GM23248 (cell line): ENCODE results near the gene PCDHAC2. TPM values are rescaled to one million over a fixed set of nuclear protein-coding genes. Genes with fewer than 3 reads are reported as not detected.

Experiments used
- DNase-seq: peaks from one replicate; pipeline ENCODE4 v3.0.0-alpha.2; 2015
- H2AFZ ChIP-seq: fragments of 200-600 bp; sonication (generic); 2 replicates; pipeline ENCODE4 v1.6.1; 2016; ENCODE audit warnings: antibody characterized with exemption
- H3F3A ChIP-seq: fragments of 200-600 bp; sonication (generic); 2 replicates; pipeline ENCODE4 v1.6.1; 2016; ENCODE audit warnings: mild to moderate bottlenecking, antibody characterized with exemption, mixed run types; ENCODE audit not compliant: insufficient read depth
- H3K27ac ChIP-seq: fragments of 200-600 bp; sonication (generic); 2 replicates; pipeline ENCODE4 v1.5.1; 2016; ENCODE audit warnings: mild to moderate bottlenecking
- H3K27me3 ChIP-seq: fragments of 200-600 bp; sonication (generic); replicated peaks from 2 replicates; pipeline ENCODE4 v1.6.1; 2016; ENCODE audit warnings: mild to moderate bottlenecking; ENCODE audit not compliant: insufficient read depth
- H3K36me3 ChIP-seq: fragments of 200-600 bp; sonication (generic); 2 replicates; pipeline ENCODE4 v1.6.1; 2016; ENCODE audit warnings: low read depth, mild to moderate bottlenecking
- H3K4me1 ChIP-seq: fragments of 200-600 bp; sonication (generic); 2 replicates; pipeline ENCODE4 v1.6.1; 2016; ENCODE audit warnings: mild to moderate bottlenecking; ENCODE audit not compliant: insufficient read depth
- H3K4me2 ChIP-seq: fragments of 200-600 bp; sonication (generic); one replicate; pipeline ENCODE4 v1.6.1; 2016; ENCODE audit warnings: mild to moderate bottlenecking; ENCODE audit not compliant: unreplicated experiment
- H3K4me3 ChIP-seq: fragments of 200-600 bp; sonication (generic); 2 replicates; pipeline ENCODE4 v1.5.1; 2016; ENCODE audit warnings: mild to moderate bottlenecking
- H3K79me2 ChIP-seq: fragments of 200-600 bp; sonication (generic); 2 replicates; pipeline ENCODE4 v1.6.1; 2016; ENCODE audit warnings: mild to moderate bottlenecking; ENCODE audit not compliant: insufficient read depth
- H3K9ac ChIP-seq: fragments of 200-600 bp; sonication (generic); 2 replicates; pipeline ENCODE4 v1.6.1; 2016; ENCODE audit warnings: mild to moderate bottlenecking
- H3K9me2 ChIP-seq: fragments of 200-600 bp; sonication (generic); 2 replicates; pipeline ENCODE4 v1.6.1; 2016; ENCODE audit warnings: mixed run types, mild to moderate bottlenecking, moderate library complexity; ENCODE audit not compliant: insufficient read depth
- H3K9me3 ChIP-seq: fragments of 200-600 bp; sonication (generic); one replicate; pipeline ENCODE4 v1.6.1; 2017; ENCODE audit warnings: low read depth
- H4K20me1 ChIP-seq: fragments of 200-600 bp; sonication (generic); 2 replicates; pipeline ENCODE4 v1.6.0; 2016; ENCODE audit not compliant: insufficient read depth
- EZH2 ChIP-seq: fragments of 200-600 bp; sonication (generic); IDR thresholded peaks from 2 replicates; pipeline ENCODE4 v1.6.1; 2018; ENCODE audit warnings: antibody characterized with exemption, mild to moderate bottlenecking; ENCODE audit not compliant: insufficient read depth, poor library complexity, severe bottlenecking
- EZH2phosphoT487 ChIP-seq: fragments of 200-600 bp; sonication (generic); IDR thresholded peaks from 2 replicates; pipeline ENCODE4 v1.6.1; 2018; ENCODE audit warnings: antibody characterized with exemption, moderate library complexity, mild to moderate bottlenecking, low read depth; ENCODE audit not compliant: insufficient read depth
- WGBS, 2 experiments: methylation state at CpG; one replicate each; pipeline ENCODE4 v1.1.6; 2015 to 2017; ENCODE audit warnings: low lambda C conversion rate in 2 of 2, low coverage in 1 of 2; ENCODE audit errors: missing lambda C conversion rate in 2 of 2; 5-methylcytosine and 5-hydroxymethylcytosine counted together
- in situ Hi-C: fragments of 300-500 bp; cut with MboI; formaldehyde crosslinking; loops from 2 replicates; pipeline ENCODE4 v1.15.0; 2020
- polyA plus RNA-seq: library from polyadenylated mRNA; unstranded; fragments of >200 nt; fragmentation: Nextera tagmentation; extraction: Ambion mirVana; gene quantifications from 2 replicates; pipeline ENCODE4 v1.2.1, GENCODE V29; 2016
- total RNA-seq: library from RNA; depleted of rRNA; stranded (reverse); fragments of >200 nt; shearing (Covaris generic); gene quantifications from 2 replicates; pipeline ENCODE4 v1.2.3, GENCODE V29; 2014

PCDHAC2 gene
- total and polyA plus RNA-seq, 2 experiments from 2014 or later: not detected

GRCh38 chr5:140967226-140967893 is 1.1 kb downstream of the PCDHAC2 start:
- H3K36me3 ChIP-seq: no peaks in the 10 kb centered on the region
- no peak overlapping the region; the same call in 1 of the 2 replicates for H3K4me3 ChIP-seq
- no peaks in the 10 kb centered on the region for H3K9me3 ChIP-seq
- DNase-seq: no peak
- TF ChIP-seq EZH2 (no peak), EZH2phosphoT487 (no peak)
- H3K4me1 ChIP-seq: no peaks in the 10 kb centered on the region
- no peak overlapping the region for H3K4me2 ChIP-seq
- no peaks in the 10 kb centered on the region for H4K20me1 ChIP-seq
- no peaks in the 10 kb centered on the region for H3F3A ChIP-seq
- H3K9ac ChIP-seq: no peak overlapping the region
- no peaks in the 10 kb centered on the region for H3K9me2 ChIP-seq
- no peaks in the 10 kb centered on the region for H3K27me3 ChIP-seq
- H2AFZ ChIP-seq: no peak overlapping the region
- H3K27ac ChIP-seq: no peak overlapping the region
- in situ Hi-C loops: no loop called here
- WGBS, 2 experiments: 32 to 35% methylated on average over 33 to 34 of the region's 34 CpGs
- no peaks in the 10 kb centered on the region for H3K79me2 ChIP-seq

DNA sequence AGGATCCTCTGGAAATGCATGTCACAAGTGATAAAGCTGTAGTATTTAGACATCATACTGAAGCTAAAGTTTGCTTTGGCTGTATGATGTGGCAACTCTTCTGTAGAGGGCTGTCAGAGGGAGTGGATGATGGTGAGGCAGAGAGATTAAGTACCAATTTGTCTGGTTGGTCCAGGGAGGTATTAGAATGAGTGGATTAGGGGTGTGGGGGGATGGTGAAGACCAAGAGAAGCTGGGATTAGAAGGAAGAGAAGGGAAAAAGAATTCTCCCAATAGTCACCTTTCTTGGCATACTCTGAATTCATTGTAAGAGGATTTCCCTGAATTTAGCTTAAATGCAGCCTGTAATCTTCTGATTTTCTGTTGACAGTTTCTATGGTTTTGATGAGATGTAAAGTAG is 3.6 kb downstream of the PCDHAC2 start:
- H3F3A ChIP-seq: no peaks in the 10 kb centered on the region
- H3K9ac ChIP-seq: no peak overlapping the region
- H2AFZ ChIP-seq: no peak overlapping the region
- H3K4me2 ChIP-seq: no peak overlapping the region
- no peaks in the 10 kb centered on the region for H3K9me2 ChIP-seq
- H3K27me3 ChIP-seq: no peaks in the 10 kb centered on the region
- no peaks in the 10 kb centered on the region for H3K9me3 ChIP-seq
- in situ Hi-C loops: no loop called here
- no peaks in the 10 kb centered on the region for H4K20me1 ChIP-seq
- no peak overlapping the region for H3K4me3 ChIP-seq
- H3K27ac ChIP-seq: no peak overlapping the region
- no peaks in the 10 kb centered on the region for H3K36me3 ChIP-seq
- H3K4me1 ChIP-seq: no peaks in the 10 kb centered on the region
- TF ChIP-seq EZH2 (no peak), EZH2phosphoT487 (no peak)
- DNase-seq: no peak
- no peaks in the 10 kb centered on the region for H3K79me2 ChIP-seq

DNA sequence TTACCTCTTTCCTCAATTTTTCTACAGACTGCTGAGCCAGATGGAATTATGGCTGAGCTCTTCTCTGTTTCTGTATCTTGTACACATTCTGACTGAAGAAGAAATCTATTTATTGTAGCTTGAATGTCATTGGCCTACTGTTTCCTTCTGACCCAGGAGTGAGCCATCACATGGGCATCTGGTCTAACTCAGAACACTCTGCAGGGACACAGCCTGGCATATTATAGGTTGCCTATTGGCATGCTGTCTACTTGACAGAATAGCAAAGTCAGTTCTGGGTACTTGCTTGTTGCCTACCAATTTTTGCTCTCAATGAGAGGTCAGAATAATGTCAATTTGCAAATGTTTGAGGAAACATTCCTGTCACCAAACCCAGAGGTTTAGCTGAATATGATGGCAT is 7.3 kb downstream of the PCDHAC2 start:
- no peaks in the 10 kb centered on the region for H3K4me1 ChIP-seq
- no peaks in the 10 kb centered on the region for H4K20me1 ChIP-seq
- no peak overlapping the region for H3K27ac ChIP-seq
- no peaks in the 10 kb centered on the region for H3K36me3 ChIP-seq
- no peaks in the 10 kb centered on the region for H3K9me2 ChIP-seq
- H3K9me3 ChIP-seq: no peaks in the 10 kb centered on the region
- no peak overlapping the region for H3K4me2 ChIP-seq
- no peak overlapping the region for H3K9ac ChIP-seq
- DNase-seq: no peak
- no peaks in the 10 kb centered on the region for H3K27me3 ChIP-seq
- in situ Hi-C loops: no loop called here
- H3K4me3 ChIP-seq: no peak overlapping the region
- H3F3A ChIP-seq: no peaks in the 10 kb centered on the region
- TF ChIP-seq EZH2phosphoT487: no peak
- no peak for TF ChIP-seq EZH2
- H3K79me2 ChIP-seq: no peaks in the 10 kb centered on the region
- no peak overlapping the region for H2AFZ ChIP-seq

GRCh38 chr5:140977003-140977402 is 10.7 kb downstream of the PCDHAC2 start:
- 0 to 3% methylated on average over 3 of the region's 3 CpGs for WGBS, 2 experiments
- Histone ChIP-seq H3K36me3 (no peaks in the 10 kb centered on the region), H3K4me3 (no peak overlapping the region), H3F3A (no peaks in the 10 kb centered on the region), H3K27me3 (no peaks in the 10 kb centered on the region), H3K27ac (no peak overlapping the region), H3K4me2 (no peak overlapping the region), H3K9ac (no peak overlapping the region), H3K9me2 (no peaks in the 10 kb centered on the region), H3K4me1 (no peaks in the 10 kb centered on the region), H4K20me1 (no peaks in the 10 kb centered on the region), H3K79me2 (no peaks in the 10 kb centered on the region), H3K9me3 (no peaks in the 10 kb centered on the region), H2AFZ (no peak overlapping the region)
- no peak for TF ChIP-seq EZH2phosphoT487
- TF ChIP-seq EZH2: no peak
- peak; percentile 29 for DNase-seq
- in situ Hi-C loops: no loop called here

DNA sequence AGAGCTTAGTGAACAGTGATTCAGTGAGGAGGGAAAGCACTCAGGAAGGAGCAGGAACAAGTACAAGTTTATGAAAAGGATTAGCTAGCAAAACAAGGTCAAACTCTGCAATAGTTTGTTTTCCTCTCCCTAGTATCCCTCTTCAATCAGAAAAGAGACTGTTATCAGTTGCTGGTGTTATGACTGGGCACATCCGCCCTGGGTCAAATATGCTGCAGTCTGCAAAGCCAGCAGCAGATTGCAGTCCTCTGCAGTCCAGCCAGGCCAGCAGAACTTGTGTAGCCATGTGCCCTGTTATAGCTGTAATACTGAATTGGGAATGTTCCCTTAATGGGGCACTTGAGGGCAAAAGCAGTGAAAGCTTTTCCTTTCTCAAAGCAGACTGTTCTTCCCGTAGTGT is 12.0 kb downstream of the PCDHAC2 start:
- 15 to 38% methylated on average over 2 of the region's 2 CpGs for WGBS, 2 experiments
- in situ Hi-C loops: no loop called here
- H3K27me3 ChIP-seq: no peaks in the 10 kb centered on the region
- no peaks in the 10 kb centered on the region for H4K20me1 ChIP-seq
- H3K4me2 ChIP-seq: no peak overlapping the region
- H3K4me3 ChIP-seq: no peak overlapping the region
- H3K9me2 ChIP-seq: no peaks in the 10 kb centered on the region
- H3K27ac ChIP-seq: no peak overlapping the region
- H3K4me1 ChIP-seq: no peaks in the 10 kb centered on the region
- H2AFZ ChIP-seq: no peak overlapping the region
- no peaks in the 10 kb centered on the region for H3K9me3 ChIP-seq
- no peak for TF ChIP-seq EZH2phosphoT487
- TF ChIP-seq EZH2: no peak
- no peaks in the 10 kb centered on the region for H3K79me2 ChIP-seq
- no peaks in the 10 kb centered on the region for H3K36me3 ChIP-seq
- no peaks in the 10 kb centered on the region for H3F3A ChIP-seq
- H3K9ac ChIP-seq: no peak overlapping the region
- DNase-seq: no peak
